ENCODE data around the gene TNFSF15.
"Not testable (repeated sequence)": the region's sequence is repeated elsewhere in the genome, so short reads cannot be mapped to it uniquely, and the experiment has no call there.

The TNFSF15 gene

DNA sequence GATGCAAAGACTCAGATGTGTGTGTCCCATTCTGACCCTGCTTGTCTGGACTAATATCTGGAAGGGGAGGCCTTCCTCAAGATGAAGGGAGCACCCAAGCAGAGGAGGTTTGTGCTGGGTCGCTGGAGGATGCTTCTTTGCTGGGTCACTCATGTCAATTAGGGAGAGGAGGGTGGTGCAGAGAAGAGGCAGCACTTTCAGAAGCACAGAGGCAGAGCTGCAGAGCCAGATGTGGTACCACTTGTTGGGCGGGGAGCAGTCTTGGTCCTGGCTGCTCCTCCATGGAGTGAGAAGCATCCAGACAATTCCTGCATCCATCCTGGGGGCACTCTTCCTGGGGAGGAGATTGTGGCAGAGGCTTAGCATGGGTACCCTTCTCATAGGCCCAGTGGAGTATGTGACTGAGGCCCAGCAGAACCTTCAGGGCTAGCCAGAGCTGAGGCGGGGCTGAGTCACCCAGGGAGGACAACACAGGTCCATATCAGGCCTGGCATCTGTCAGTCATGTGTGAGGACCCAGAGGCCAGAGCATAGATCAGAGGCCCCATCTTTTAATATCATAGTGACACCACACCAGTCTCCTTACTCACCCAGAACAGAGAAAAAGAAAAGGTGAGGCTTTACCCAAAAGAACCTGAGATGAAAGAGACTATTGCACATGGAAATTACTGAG is 59.8 kb downstream of the TNFSF15 start:
- no peak for DNase-seq

DNA sequence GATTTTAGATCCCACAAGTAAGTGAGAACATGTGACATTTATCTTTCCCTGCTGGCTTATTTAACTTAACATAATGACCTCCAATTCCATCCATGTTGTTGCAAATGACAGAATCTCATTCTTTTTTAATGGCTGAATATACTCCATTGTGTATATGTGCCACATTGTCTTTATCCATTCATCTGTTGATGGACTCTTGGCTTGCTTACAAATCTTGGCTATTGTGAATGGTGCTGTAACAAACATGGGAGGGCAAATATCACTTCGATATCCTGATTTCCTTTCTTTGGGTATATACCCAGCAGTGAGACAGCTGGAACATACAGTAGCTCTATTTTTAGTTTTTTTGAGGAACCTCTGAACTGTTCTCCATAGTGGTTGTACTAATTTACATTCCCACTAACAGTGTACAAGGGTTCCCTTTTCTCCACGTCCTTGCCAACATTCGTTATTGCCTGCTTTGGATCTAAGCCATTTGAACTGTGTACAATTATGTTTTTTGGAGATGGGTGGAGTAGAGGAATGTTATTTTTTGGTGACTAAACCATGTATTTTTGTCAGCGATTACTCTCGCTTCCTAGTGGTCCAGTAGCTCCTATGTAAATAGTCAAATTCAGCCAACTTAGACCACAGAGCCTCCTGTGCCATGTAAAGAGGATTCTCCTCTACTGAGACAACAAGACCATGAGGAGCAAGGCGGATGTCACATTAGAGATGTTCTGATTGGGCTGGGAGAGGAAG is 60.6 kb downstream of the TNFSF15 start:
- no peak for DNase-seq

DNA sequence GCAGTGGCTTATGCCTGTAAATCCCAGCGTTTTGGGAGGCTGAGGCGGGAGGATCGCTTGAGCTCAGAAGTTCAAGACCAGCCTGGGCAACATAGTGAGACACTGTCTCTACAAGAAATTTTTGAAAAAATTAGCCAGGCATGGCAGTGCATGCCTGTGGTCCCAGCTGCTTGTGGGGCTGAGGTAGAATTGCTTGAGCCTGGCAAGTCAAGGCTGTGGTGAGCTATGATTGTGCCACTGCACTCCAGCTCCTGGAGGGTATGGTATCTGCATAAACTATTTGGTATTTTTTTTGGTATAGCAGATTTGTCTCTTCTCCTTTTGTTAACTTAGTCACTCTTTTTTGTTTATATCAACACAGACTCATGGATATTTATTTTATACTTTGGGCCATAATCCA is 62.4 kb downstream of the TNFSF15 start:
- no peak for DNase-seq

DNA sequence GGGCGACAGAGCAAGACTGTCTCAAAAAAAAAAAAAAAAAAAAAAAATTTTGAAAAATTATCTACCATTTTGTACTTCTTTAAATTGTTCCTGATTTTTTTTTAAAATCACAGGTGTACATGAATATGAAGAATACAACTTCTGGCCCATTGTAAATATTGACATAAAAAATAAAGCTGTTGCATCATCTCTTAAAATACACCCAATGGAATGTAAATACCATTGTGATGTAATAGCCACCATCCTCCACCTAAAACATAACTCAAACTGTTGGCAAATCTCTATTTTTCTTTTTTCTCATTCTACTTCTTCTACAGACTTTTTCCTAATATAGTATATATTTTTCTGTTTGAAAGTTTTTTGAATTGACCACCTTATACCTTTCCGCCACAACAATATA is 62.9 kb downstream of the TNFSF15 start:
- no peak for DNase-seq

DNA sequence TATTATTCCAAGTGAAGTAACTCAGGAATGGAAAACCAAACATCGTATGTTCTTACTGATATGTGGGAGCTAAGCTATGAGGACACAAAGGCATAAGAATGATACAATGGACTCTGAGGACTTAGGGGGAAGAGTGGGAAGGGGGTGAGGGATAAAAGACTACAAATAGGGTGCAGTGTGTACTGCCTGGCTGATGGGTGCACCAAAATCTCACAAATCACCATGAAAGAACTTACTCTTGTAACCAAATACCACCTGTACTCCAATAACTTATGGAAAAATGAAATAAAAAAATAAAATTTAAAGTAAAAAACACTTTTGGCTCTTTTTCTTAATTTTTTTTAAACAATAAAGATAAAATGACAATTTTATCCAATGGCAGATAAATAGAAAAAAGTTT is 64.3 kb downstream of the TNFSF15 start:
- DNase-seq = not testable (repeated sequence)

DNA sequence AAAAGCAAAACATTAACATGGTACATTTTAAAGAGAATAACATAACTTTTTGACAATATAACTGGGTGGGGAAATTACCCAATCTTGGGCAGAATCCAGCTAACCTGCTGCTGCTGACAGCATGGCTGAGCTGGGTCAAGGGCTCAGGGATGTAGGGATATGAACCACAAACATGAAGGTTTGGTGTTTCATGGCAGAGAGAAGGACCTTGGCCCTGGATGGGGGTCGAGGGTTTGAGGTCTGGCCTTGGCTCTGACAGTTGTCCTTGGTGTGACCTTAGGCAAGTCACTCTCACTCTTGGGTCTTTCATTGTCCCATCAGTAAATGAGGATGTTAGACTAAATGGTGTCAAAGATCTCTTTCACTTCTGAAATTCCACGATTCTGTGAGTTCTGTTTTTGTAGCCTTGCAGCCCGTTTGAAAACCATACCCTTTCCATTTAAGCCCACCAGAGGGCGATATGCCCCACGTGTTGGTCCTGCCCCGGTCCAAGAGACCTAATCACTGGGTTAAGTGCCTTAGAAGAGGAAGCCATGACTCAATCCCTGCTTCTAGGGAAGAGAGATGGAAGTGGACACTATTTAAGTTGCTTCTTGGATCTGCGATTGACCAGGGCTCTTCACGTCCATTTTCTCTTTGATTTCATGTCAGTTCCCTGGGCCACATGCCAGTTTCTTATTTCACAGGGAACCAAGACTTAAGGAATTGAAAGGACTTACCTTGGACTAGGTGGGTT is 67.1 kb downstream of the TNFSF15 start:
- DNase-seq = no peak

DNA sequence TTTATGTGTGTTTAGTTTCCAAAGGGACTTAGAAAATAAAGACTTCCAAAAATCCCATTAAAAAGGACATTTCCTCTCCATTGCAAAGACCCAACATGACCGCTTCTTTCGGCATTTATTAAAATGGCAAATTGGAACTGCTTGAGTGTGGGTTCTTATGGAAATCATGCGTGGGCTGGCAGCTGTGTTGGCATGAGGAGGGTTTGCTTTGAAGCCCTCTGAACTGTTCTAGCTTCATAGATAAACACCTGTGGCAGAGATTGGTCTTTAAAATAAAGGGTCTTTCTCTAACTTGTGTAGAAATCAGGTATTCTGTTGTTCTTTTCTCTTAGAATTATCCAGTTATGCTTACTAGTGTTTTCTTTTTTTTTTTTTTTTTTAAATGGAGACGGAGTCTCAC is 68.0 kb downstream of the TNFSF15 start:
- DNase-seq = no peak

DNA sequence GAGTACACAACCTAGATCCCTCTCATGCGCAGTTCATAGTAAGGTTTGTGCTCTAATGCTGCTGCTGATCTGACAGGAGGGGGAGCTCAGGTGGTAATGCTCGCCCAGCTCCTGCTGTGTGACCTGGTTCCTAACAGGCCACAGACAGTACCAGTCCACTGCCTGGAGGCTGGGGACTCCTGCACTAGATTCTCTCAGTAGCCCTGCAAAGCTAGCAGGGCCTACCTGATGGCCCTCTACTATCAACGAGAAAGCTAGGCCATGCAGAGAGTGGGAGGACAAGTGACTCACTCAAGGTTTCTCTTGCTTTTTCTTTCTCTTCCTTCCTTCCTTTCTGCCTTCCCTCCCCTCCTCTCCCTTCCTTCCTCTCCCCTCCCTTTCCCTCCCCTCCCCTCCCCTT is 68.7 kb downstream of the TNFSF15 start:
- no peak for DNase-seq

DNA sequence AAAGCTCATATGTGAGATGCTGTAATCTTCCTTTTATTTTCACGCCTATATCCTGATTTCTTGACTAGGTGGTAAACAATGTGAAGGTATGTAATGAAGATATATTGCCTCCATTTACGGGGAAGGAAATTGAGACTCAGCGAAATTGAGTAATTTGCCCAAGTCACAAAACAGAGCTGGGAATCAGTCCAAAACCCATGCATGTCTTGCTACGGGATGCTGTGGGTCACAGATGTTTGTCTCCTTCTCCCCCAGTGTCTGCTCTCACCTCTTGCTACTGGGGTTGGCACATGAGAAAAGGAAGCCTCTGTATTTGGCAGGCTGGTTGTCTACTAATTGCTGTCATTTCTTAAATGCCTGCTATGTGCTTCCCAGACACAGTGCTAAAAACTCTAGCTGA is 70.1 kb downstream of the TNFSF15 start:
- DNase-seq = no peak

DNA sequence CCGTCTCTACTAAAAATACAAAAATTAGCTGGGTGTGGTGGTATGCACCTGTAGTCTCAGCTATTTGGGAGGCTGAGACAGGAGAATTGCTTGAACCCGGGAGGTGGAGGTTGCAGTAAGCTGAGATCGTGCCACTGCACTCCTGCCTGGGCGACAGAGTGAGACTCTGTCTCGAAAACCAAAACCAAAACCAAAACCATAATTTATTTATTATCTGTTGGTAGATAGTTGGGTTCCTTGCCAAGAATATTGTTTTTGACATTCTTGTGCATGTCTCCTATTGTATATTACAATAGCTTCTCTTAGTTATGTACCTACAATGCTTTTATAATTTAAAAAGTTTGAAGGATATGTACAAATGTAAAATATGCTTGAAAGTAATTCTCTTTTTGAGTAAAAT is 70.7 kb downstream of the TNFSF15 start:
- DNase-seq = not testable (repeated sequence)

All from NCI-H1436 treated with DMSO at 0.1 percent for 48 hours (cell line).